HG03280 (cell line): ENCODE data around the gene FAM162B.
"Not testable (repeated sequence)": the region's sequence is repeated elsewhere in the genome, so short reads cannot be mapped to it uniquely, and the experiment has no call there.

Source experiments
- ATAC-seq: cut with Tn5 transposase; IDR thresholded peaks from one replicate; pipeline ENCODE4 v1.9.1; 2021; ENCODE audit warnings: mild to moderate bottlenecking, moderate library complexity; ENCODE audit not compliant: unreplicated experiment

Gene FAM162B

GRCh38 chr6:116730513-116730912, 35.0 kb downstream of the FAM162B start:
- no peak for ATAC-seq

- no peak for ATAC-seq
Measured at GRCh38 chr6:116726947-116727346, 38.6 kb downstream of the FAM162B start.

GRCh38 chr6:116714761-116715160, 50.8 kb downstream of the FAM162B start:
- no peak for ATAC-seq

- no peak for ATAC-seq
Measured at GRCh38 chr6:116714296-116714695, 51.2 kb downstream of the FAM162B start.

GRCh38 chr6:116705917-116706316, 59.6 kb downstream of the FAM162B start:
- ATAC-seq = no peak

GRCh38 chr6:116703888-116704287, 61.6 kb downstream of the FAM162B start:
- not testable (repeated sequence) for ATAC-seq
